GM23338 (cell line): ENCODE data around the gene VEGFB. TPM values are rescaled to one million over a fixed set of nuclear protein-coding genes. Genes with fewer than 3 reads are reported as not detected.

ENCODE experiments used
- ATAC-seq: fragments of 200-7000 bp; cut with Tn5 transposase; 3 replicates; pipeline ENCODE4 v1.9.1; 2020
- DNase-seq: peaks from one replicate; pipeline ENCODE4 v3.0.0-alpha.2; 2015; ENCODE audit warnings: low spot score
- H2AFZ ChIP-seq: fragments of 200-600 bp; sonication (generic); 2 replicates; pipeline ENCODE4 v1.8.0; 2016; ENCODE audit warnings: antibody characterized with exemption, mild to moderate bottlenecking, moderate library complexity
- H3F3A ChIP-seq: fragments of 200-600 bp; sonication (generic); replicated peaks from 2 replicates; pipeline ENCODE4 v1.8.0; 2017; ENCODE audit warnings: antibody characterized with exemption, mixed run types, low read depth
- H3K27ac ChIP-seq: fragments of 200-600 bp; sonication (generic); 2 replicates; pipeline ENCODE4 v1.6.1; 2016; ENCODE audit warnings: low read depth
- H3K27me3 ChIP-seq: fragments of 200-600 bp; sonication (generic); 2 replicates; pipeline ENCODE4 v1.8.0; 2016; ENCODE audit warnings: mild to moderate bottlenecking, mixed run types, moderate library complexity; ENCODE audit not compliant: insufficient read depth
- H3K36me3 ChIP-seq: fragments of 200-600 bp; sonication (generic); 2 replicates; pipeline ENCODE4 v1.8.0; 2016; ENCODE audit warnings: mild to moderate bottlenecking; ENCODE audit not compliant: insufficient read depth
- H3K4me1 ChIP-seq: fragments of 200-600 bp; sonication (generic); 2 replicates; pipeline ENCODE4 v1.8.0; 2016; ENCODE audit warnings: mild to moderate bottlenecking, moderate library complexity; ENCODE audit not compliant: insufficient read depth
- H3K4me2 ChIP-seq: fragments of 200-600 bp; sonication (generic); 2 replicates; pipeline ENCODE4 v1.7.1; 2017; ENCODE audit warnings: mixed run types
- H3K4me3 ChIP-seq: fragments of 200-600 bp; sonication (generic); 2 replicates; pipeline ENCODE4 v1.6.1; 2016; ENCODE audit warnings: mixed run types
- H3K79me2 ChIP-seq: fragments of 200-600 bp; sonication (generic); replicated peaks from 2 replicates; pipeline ENCODE4 v1.8.0; 2017; ENCODE audit warnings: mild to moderate bottlenecking; ENCODE audit not compliant: insufficient read depth
- H3K9me2 ChIP-seq: fragments of 200-600 bp; sonication (generic); 2 replicates; pipeline ENCODE4 v1.8.0; 2017; ENCODE audit not compliant: insufficient read depth
- H4K20me1 ChIP-seq: fragments of 200-600 bp; sonication (generic); replicated peaks from 2 replicates; pipeline ENCODE4 v1.8.0; 2017; ENCODE audit warnings: mild to moderate bottlenecking; ENCODE audit not compliant: insufficient read depth
- H3K27ac Mint-ChIP-seq: 2 replicates; pipeline ENCODE4 v1.8.0; 2020; ENCODE audit warnings: inconsistent platforms, mild to moderate bottlenecking, moderate library complexity, mixed read lengths
- H3K27me3 Mint-ChIP-seq: 3 replicates; pipeline ENCODE4 v1.8.0; 2022; ENCODE audit warnings: low read depth, mild to moderate bottlenecking, moderate library complexity, mixed read lengths, inconsistent platforms; ENCODE audit not compliant: insufficient read depth, poor library complexity
- H3K36me3 Mint-ChIP-seq: 3 replicates; pipeline ENCODE4 v1.8.0; 2021; ENCODE audit warnings: low read depth, mild to moderate bottlenecking, inconsistent platforms, moderate library complexity, mixed read lengths
- H3K4me1 Mint-ChIP-seq: 3 replicates; pipeline ENCODE4 v1.8.0; 2020; ENCODE audit warnings: mild to moderate bottlenecking, inconsistent platforms, mixed read lengths
- H3K4me3 Mint-ChIP-seq: 3 replicates; pipeline ENCODE4 v1.8.0; 2021; ENCODE audit warnings: moderate library complexity, mild to moderate bottlenecking, inconsistent platforms, mixed read lengths
- H3K9me3 Mint-ChIP-seq: 3 replicates; pipeline ENCODE4 v1.8.0; 2020; ENCODE audit warnings: moderate library complexity, mild to moderate bottlenecking, inconsistent platforms, mixed read lengths
- CREB1 ChIP-seq: fragments of 250-450 bp; sonication (Bioruptor Pico); IDR thresholded peaks from 2 replicates; pipeline ENCODE4 v1.5.0; 2020; ENCODE audit warnings: low read depth, mild to moderate bottlenecking, moderate library complexity
- EZH2 ChIP-seq: fragments of 200-600 bp; sonication (generic); IDR thresholded peaks from one replicate; pipeline ENCODE4 v1.8.0; 2017; ENCODE audit warnings: antibody characterized with exemption, mild to moderate bottlenecking, low read depth; ENCODE audit not compliant: unreplicated experiment
- EZH2phosphoT487 ChIP-seq: fragments of 200-600 bp; sonication (generic); IDR thresholded peaks from one replicate; pipeline ENCODE4 v1.8.1; 2018; ENCODE audit warnings: antibody characterized with exemption; ENCODE audit not compliant: unreplicated experiment
- JUNB ChIP-seq: IDR thresholded peaks from one replicate; pipeline ENCODE4 v1.6.1; 2016; ENCODE audit warnings: antibody characterized with exemption; ENCODE audit not compliant: unreplicated experiment
- NANOG ChIP-seq: IDR thresholded peaks from 2 replicates; pipeline ENCODE4 v1.6.1; 2016; ENCODE audit warnings: antibody characterized with exemption, borderline replicate concordance
- POLR2AphosphoS5 ChIP-seq: IDR thresholded peaks from 2 replicates; pipeline ENCODE4 v1.6.1; 2016; ENCODE audit warnings: antibody characterized with exemption, low read depth
- STAT1 ChIP-seq: IDR thresholded peaks from one replicate; pipeline ENCODE4 v1.6.1; 2016; ENCODE audit warnings: antibody characterized with exemption; ENCODE audit not compliant: unreplicated experiment
- ZNF114 ChIP-seq: fragments of 250-450 bp; sonication (Bioruptor Pico); IDR thresholded peaks from 2 replicates; pipeline ENCODE4 v1.5.0; 2020; ENCODE audit warnings: mild to moderate bottlenecking, moderate library complexity
- ZNF331 ChIP-seq: fragments of 250-450 bp; sonication (Bioruptor Pico); IDR thresholded peaks from 2 replicates; pipeline ENCODE4 v1.5.0; 2020; ENCODE audit warnings: low read depth, mild to moderate bottlenecking, moderate library complexity
- polyA plus RNA-seq: library from polyadenylated mRNA; unstranded; fragments of >200 nt; fragmentation: Nextera tagmentation; extraction: Ambion mirVana; gene quantifications from 2 replicates; pipeline ENCODE4 v1.2.1, GENCODE V29; 2016
- total RNA-seq: library from RNA; depleted of rRNA; stranded (reverse); fragments of >200 nt; shearing (Covaris generic); gene quantifications from 2 replicates; pipeline ENCODE4 v1.2.3, GENCODE V29; 2014
- TF ChIP-seq, protein P1 (sequence below): IDR thresholded peaks from 2 replicates; pipeline ENCODE4 v1.6.1; 2016; ENCODE audit warnings: antibody characterized with exemption
- TF ChIP-seq, protein P2 (sequence below), 2 experiments: fragments of 200-600 bp in 1 of 2; sonication (generic) in 1 of 2; conservative IDR thresholded peaks; 2 replicates each; pipeline versions ENCODE4 v1.5.1 to v1.6.1; 2016 to 2017; ENCODE audit warnings: antibody characterized with exemption in 2 of 2, low read depth in 2 of 2, mild to moderate bottlenecking in 2 of 2, moderate library complexity in 1 of 2
- TF ChIP-seq, protein P3 (sequence below): IDR thresholded peaks from one replicate; pipeline ENCODE4 v1.6.1; 2018; ENCODE audit warnings: antibody characterized with exemption; ENCODE audit not compliant: unreplicated experiment
- TF ChIP-seq, protein P4 (sequence below): fragments of 250-450 bp; sonication (Bioruptor Pico); IDR thresholded peaks from 2 replicates; pipeline ENCODE4 v1.5.0; 2020; ENCODE audit warnings: mild to moderate bottlenecking, moderate library complexity

VEGFB gene
- total and polyA plus RNA-seq, 2 experiments from 2014 or later: 20.8 to 25.8 TPM

DNA sequence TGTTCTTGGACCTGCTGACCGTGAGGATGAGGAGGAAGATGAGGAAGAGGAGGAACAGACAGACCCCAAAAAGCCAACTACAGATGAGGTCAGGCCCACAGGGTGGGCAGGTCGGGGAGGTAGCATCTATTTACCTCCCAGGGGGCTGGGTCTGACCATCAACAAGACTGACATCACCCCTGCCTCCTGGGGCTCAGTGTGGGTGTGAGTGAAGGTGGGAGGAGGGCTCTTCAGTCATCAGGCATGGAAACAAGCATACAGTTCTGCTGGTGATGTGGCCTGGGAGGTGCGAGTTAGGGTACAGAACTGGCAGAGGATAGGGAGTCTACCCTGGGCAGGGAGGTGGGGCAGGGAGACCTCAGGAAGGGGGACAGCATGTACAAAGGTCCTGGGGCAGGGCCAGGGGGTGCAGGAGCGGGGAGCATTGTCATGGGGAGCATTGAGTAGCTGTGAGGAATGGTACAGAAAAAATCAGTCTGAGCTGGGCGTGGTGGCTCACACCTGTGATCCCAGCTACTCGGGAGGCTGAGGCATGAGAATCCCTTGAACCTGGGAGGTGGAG lies 25.8 kb downstream of the VEGFB start:
- H2AFZ ChIP-seq: no peak overlapping the region
- TF ChIP-seq ZNF114 (CRISPR knock-in tag) (no peak), CREB1 (CRISPR knock-in tag) (no peak), NANOG (no peak), STAT1 (no peak), EZH2phosphoT487 (no peak), ZNF331 (CRISPR knock-in tag) (no peak), JUNB (no peak), POLR2AphosphoS5 (no peak), EZH2 (no peak)
- TF ChIP-seq, protein P1, sequence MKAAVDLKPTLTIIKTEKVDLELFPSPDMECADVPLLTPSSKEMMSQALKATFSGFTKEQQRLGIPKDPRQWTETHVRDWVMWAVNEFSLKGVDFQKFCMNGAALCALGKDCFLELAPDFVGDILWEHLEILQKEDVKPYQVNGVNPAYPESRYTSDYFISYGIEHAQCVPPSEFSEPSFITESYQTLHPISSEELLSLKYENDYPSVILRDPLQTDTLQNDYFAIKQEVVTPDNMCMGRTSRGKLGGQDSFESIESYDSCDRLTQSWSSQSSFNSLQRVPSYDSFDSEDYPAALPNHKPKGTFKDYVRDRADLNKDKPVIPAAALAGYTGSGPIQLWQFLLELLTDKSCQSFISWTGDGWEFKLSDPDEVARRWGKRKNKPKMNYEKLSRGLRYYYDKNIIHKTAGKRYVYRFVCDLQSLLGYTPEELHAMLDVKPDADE: no peak
- TF ChIP-seq, protein P2, sequence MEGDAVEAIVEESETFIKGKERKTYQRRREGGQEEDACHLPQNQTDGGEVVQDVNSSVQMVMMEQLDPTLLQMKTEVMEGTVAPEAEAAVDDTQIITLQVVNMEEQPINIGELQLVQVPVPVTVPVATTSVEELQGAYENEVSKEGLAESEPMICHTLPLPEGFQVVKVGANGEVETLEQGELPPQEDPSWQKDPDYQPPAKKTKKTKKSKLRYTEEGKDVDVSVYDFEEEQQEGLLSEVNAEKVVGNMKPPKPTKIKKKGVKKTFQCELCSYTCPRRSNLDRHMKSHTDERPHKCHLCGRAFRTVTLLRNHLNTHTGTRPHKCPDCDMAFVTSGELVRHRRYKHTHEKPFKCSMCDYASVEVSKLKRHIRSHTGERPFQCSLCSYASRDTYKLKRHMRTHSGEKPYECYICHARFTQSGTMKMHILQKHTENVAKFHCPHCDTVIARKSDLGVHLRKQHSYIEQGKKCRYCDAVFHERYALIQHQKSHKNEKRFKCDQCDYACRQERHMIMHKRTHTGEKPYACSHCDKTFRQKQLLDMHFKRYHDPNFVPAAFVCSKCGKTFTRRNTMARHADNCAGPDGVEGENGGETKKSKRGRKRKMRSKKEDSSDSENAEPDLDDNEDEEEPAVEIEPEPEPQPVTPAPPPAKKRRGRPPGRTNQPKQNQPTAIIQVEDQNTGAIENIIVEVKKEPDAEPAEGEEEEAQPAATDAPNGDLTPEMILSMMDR (conservative IDR thresholded peaks at IDR 0.05; ENCODE audit: low read depth in 2 of 2): no peak
- TF ChIP-seq, protein P3, sequence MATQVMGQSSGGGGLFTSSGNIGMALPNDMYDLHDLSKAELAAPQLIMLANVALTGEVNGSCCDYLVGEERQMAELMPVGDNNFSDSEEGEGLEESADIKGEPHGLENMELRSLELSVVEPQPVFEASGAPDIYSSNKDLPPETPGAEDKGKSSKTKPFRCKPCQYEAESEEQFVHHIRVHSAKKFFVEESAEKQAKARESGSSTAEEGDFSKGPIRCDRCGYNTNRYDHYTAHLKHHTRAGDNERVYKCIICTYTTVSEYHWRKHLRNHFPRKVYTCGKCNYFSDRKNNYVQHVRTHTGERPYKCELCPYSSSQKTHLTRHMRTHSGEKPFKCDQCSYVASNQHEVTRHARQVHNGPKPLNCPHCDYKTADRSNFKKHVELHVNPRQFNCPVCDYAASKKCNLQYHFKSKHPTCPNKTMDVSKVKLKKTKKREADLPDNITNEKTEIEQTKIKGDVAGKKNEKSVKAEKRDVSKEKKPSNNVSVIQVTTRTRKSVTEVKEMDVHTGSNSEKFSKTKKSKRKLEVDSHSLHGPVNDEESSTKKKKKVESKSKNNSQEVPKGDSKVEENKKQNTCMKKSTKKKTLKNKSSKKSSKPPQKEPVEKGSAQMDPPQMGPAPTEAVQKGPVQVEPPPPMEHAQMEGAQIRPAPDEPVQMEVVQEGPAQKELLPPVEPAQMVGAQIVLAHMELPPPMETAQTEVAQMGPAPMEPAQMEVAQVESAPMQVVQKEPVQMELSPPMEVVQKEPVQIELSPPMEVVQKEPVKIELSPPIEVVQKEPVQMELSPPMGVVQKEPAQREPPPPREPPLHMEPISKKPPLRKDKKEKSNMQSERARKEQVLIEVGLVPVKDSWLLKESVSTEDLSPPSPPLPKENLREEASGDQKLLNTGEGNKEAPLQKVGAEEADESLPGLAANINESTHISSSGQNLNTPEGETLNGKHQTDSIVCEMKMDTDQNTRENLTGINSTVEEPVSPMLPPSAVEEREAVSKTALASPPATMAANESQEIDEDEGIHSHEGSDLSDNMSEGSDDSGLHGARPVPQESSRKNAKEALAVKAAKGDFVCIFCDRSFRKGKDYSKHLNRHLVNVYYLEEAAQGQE: no peak
- TF ChIP-seq, protein P4, sequence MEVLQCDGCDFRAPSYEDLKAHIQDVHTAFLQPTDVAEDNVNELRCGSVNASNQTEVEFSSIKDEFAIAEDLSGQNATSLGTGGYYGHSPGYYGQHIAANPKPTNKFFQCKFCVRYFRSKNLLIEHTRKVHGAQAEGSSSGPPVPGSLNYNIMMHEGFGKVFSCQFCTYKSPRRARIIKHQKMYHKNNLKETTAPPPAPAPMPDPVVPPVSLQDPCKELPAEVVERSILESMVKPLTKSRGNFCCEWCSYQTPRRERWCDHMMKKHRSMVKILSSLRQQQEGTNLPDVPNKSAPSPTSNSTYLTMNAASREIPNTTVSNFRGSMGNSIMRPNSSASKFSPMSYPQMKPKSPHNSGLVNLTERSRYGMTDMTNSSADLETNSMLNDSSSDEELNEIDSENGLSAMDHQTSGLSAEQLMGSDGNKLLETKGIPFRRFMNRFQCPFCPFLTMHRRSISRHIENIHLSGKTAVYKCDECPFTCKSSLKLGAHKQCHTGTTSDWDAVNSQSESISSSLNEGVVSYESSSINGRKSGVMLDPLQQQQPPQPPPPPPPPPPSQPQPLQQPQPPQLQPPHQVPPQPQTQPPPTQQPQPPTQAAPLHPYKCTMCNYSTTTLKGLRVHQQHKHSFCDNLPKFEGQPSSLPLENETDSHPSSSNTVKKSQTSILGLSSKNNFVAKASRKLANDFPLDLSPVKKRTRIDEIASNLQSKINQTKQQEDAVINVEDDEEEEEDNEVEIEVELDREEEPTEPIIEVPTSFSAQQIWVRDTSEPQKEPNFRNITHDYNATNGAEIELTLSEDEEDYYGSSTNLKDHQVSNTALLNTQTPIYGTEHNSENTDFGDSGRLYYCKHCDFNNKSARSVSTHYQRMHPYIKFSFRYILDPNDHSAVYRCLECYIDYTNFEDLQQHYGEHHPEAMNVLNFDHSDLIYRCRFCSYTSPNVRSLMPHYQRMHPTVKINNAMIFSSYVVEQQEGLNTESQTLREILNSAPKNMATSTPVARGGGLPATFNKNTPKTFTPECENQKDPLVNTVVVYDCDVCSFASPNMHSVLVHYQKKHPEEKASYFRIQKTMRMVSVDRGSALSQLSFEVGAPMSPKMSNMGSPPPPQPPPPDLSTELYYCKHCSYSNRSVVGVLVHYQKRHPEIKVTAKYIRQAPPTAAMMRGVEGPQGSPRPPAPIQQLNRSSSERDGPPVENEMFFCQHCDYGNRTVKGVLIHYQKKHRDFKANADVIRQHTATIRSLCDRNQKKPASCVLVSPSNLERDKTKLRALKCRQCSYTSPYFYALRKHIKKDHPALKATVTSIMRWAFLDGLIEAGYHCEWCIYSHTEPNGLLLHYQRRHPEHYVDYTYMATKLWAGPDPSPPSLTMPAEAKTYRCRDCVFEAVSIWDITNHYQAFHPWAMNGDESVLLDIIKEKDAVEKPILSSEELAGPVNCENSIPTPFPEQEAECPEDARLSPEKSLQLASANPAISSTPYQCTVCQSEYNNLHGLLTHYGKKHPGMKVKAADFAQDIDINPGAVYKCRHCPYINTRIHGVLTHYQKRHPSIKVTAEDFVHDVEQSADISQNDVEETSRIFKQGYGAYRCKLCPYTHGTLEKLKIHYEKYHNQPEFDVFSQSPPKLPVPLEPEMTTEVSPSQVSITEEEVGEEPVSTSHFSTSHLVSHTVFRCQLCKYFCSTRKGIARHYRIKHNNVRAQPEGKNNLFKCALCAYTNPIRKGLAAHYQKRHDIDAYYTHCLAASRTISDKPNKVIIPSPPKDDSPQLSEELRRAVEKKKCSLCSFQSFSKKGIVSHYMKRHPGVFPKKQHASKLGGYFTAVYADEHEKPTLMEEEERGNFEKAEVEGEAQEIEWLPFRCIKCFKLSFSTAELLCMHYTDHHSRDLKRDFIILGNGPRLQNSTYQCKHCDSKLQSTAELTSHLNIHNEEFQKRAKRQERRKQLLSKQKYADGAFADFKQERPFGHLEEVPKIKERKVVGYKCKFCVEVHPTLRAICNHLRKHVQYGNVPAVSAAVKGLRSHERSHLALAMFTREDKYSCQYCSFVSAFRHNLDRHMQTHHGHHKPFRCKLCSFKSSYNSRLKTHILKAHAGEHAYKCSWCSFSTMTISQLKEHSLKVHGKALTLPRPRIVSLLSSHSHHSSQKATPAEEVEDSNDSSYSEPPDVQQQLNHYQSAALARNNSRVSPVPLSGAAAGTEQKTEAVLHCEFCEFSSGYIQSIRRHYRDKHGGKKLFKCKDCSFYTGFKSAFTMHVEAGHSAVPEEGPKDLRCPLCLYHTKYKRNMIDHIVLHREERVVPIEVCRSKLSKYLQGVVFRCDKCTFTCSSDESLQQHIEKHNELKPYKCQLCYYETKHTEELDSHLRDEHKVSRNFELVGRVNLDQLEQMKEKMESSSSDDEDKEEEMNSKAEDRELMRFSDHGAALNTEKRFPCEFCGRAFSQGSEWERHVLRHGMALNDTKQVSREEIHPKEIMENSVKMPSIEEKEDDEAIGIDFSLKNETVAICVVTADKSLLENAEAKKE: no peak
- H3K79me2 ChIP-seq: no peaks in the 10 kb centered on the region
- Mint-ChIP-seq H3K4me3 (no peak overlapping the region), H3K27ac (no peak overlapping the region), H3K9me3 (no peaks in the 10 kb centered on the region), H3K36me3 (peaks cover 64% of the 10 kb centered on the region), H3K27me3 (peaks cover 11% of the 10 kb centered on the region), H3K4me1 (peaks cover 7% of the 10 kb centered on the region; the same call in 2 of the 3 replicates)
- no peaks in the 10 kb centered on the region for H3K4me1 ChIP-seq
- H3F3A ChIP-seq: 0 out of 2 replicates have a peak, but pooled peaks cover 4% of the 10 kb centered on the region
- H3K4me2 ChIP-seq: no peak overlapping the region
- DNase-seq (no peak), ATAC-seq (no peak)
- no peak overlapping the region for H3K27ac ChIP-seq
- H3K9me2 ChIP-seq: no peaks in the 10 kb centered on the region
- peaks cover 11% of the 10 kb centered on the region for H3K36me3 ChIP-seq
- no peaks in the 10 kb centered on the region for H3K27me3 ChIP-seq
- H3K4me3 ChIP-seq: no peak overlapping the region
- 0 out of 2 replicates have a peak, but pooled peaks cover 4% of the 10 kb centered on the region for H4K20me1 ChIP-seq
